Measurements from ENCODE around the gene VTN. TPM values are rescaled to one million over a fixed set of nuclear protein-coding genes. Genes with fewer than 3 reads are reported as not detected.

Gene VTN
- total RNA-seq, 6 experiments from 2014 or later = 0.36 to 0.76 (median 0.60) TPM

DNA sequence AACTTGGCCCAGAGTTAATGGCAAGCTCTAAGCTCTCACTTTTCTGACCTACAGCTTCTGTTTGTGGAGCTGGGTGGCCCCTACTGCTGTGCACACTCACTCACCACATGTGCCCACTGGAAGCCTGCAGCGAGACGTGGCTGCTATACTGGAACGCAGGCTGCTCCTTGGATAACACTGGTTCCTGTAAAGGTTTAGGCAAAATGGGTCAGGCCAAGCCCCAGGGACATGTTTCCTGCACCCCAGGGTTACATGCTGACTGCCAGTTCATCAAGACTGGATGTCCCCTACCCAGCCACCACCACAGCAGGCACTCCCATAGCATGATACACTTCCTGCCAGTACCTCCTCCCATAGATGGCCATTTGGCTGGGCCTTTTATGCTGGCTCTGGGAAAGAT lies 21.1 kb downstream of the VTN start:
- peak overlapping the region; percentile 52; the same call in 1 of the 2 replicates for H3K27ac Mint-ChIP-seq
- H3K36me3 Mint-ChIP-seq (ENCODE audit: low read depth) = peaks cover 50% of the 10 kb centered on the region
- TF ChIP-seq, protein P1, sequence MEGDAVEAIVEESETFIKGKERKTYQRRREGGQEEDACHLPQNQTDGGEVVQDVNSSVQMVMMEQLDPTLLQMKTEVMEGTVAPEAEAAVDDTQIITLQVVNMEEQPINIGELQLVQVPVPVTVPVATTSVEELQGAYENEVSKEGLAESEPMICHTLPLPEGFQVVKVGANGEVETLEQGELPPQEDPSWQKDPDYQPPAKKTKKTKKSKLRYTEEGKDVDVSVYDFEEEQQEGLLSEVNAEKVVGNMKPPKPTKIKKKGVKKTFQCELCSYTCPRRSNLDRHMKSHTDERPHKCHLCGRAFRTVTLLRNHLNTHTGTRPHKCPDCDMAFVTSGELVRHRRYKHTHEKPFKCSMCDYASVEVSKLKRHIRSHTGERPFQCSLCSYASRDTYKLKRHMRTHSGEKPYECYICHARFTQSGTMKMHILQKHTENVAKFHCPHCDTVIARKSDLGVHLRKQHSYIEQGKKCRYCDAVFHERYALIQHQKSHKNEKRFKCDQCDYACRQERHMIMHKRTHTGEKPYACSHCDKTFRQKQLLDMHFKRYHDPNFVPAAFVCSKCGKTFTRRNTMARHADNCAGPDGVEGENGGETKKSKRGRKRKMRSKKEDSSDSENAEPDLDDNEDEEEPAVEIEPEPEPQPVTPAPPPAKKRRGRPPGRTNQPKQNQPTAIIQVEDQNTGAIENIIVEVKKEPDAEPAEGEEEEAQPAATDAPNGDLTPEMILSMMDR (IDR thresholded peaks at IDR 0.05) = no peak
- peaks cover 34% of the 10 kb centered on the region for H3K4me1 Mint-ChIP-seq (ENCODE audit: low read depth)
- no peaks in the 10 kb centered on the region for H3K9me3 Mint-ChIP-seq
- peaks cover 4% of the 10 kb centered on the region for H3K27me3 Mint-ChIP-seq (ENCODE audit: insufficient read depth)
- no peak for DNase-seq
- no peak overlapping the region for H3K4me3 Mint-ChIP-seq

DNA sequence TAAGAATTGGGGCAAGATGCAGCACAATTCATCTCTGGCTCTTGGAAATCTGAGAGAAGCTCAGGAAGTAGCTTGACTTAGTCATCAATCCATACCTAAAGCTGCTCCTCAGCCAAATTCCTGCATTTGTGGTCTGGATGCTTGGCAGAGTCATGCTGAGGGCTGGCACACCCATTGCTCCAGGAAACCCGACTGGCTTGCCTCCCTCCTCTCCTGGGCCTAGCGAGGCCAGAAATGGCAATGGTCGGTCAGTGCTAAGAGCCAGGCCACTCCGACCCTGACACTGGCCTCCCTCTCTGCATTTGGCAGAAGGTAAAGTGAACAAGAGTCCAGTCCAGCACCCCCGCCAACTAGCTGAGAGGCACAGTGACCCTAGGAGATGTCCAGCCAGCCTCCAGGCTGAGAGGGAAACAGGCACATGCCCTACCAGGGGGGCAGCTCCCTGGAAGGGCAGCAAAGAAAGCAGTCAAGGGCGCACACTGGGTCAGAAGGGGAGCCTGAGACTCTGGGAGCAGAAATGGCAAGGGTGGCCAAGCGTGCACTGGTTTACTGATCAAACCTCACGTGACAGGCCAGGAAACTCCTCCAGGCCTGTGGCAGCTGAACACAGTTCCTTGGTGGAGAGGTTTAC lies 22.7 kb downstream of the VTN start:
- peak overlapping the region; percentile 97 for H3K27ac Mint-ChIP-seq
- H3K4me1 Mint-ChIP-seq (ENCODE audit: low read depth) = peaks cover 34% of the 10 kb centered on the region
- H3K27me3 Mint-ChIP-seq (ENCODE audit: insufficient read depth) = peaks cover 4% of the 10 kb centered on the region
- TF ChIP-seq, protein P1 (IDR thresholded peaks at IDR 0.05) = no peak
- H3K4me3 Mint-ChIP-seq = peak overlapping the region; percentile 71
- peak; percentile 95 for DNase-seq
- peaks cover 46% of the 10 kb centered on the region for H3K36me3 Mint-ChIP-seq (ENCODE audit: low read depth)
- no peaks in the 10 kb centered on the region for H3K9me3 Mint-ChIP-seq

DNA sequence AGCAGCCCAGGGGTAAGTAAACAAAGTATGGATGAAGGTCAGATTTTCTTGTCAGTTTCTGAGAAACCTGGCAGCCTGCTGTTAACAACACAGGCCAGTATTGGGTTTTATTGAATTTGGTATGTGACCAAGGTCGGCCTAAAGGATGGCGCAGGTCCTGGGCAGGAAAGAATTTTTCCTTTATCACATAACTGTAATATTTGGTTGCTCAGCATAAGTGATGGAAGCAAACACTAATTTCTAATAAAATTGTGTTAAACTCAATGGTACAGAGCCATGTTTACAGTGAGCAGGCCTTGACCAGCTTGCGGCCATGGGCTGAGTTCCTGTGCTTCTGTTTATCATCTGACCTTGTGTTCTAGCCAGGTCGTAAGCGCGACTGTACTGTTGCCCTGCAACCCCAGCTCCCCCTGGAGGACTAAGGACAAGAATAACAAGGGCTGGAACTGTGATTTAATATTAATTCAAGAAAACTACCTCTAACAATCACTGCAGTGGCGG lies 23.3 kb downstream of the VTN start:
- Mint-ChIP-seq H3K27ac (peak overlapping the region; percentile 97), H3K36me3 (ENCODE audit: low read depth) (peaks cover 44% of the 10 kb centered on the region), H3K4me3 (peak overlapping the region; percentile 71), H3K4me1 (ENCODE audit: low read depth) (peaks cover 34% of the 10 kb centered on the region), H3K9me3 (no peaks in the 10 kb centered on the region), H3K27me3 (ENCODE audit: insufficient read depth) (peaks cover 4% of the 10 kb centered on the region)
- TF ChIP-seq, protein P1 (IDR thresholded peaks at IDR 0.05) = peak; percentile 69
- no peak for DNase-seq

GRCh38 chr17:28346199-28346580 lies 23.9 kb downstream of the VTN start:
- TF ChIP-seq, protein P1 (IDR thresholded peaks at IDR 0.05) = no peak
- Mint-ChIP-seq H3K27me3 (ENCODE audit: insufficient read depth) (peaks cover 4% of the 10 kb centered on the region), H3K36me3 (ENCODE audit: low read depth) (peaks cover 38% of the 10 kb centered on the region), H3K4me1 (ENCODE audit: low read depth) (peaks cover 34% of the 10 kb centered on the region), H3K4me3 (peak overlapping the region; percentile 71), H3K9me3 (no peaks in the 10 kb centered on the region), H3K27ac (peak overlapping the region; percentile 97)
- no peak for DNase-seq

DNA sequence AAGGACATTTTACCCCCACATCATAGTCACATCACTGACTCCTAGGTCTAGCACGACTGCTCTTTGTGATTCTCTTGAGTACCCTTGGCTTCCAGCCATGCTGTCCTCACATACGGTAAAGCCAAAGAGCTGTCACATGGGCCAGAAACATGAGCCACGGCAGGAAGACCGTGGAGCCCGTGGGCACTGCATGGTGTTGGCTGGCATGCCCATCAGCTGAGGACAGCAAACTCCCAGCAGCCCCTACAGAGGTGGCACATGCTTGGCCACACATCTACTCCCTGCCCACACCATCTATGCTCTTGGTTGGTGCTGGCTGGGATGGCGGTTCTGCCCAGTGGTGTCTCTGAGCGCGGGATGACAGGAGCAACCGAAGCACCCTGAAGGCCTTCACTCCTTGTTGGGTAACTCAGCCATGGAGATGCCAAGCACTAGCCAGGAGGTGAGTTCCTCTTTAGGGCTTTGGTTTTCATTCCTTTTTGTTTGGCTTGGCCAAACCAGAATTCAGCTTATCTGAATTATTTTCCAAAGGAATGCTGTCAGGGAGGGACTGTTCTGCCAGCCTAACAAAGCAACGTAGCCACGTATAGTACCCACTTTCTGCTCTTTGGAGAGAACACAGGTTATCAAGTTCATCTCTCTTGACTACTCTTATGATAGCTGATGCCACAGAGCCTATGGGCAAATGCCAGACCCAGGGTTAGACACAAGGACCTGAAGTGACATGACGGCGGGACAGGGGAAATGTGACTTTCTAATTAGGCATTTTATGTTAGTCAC lies 24.5 kb downstream of the VTN start:
- Mint-ChIP-seq H3K4me1 (ENCODE audit: low read depth) (peaks cover 34% of the 10 kb centered on the region), H3K27me3 (ENCODE audit: insufficient read depth) (peaks cover 4% of the 10 kb centered on the region), H3K27ac (peak overlapping the region; percentile 97), H3K4me3 (peak overlapping the region; percentile 71), H3K9me3 (no peaks in the 10 kb centered on the region), H3K36me3 (ENCODE audit: low read depth) (peaks cover 32% of the 10 kb centered on the region)
- DNase-seq = no peak
- TF ChIP-seq, protein P1 (IDR thresholded peaks at IDR 0.05) = no peak

Data from HFFc6 (cell line).